Sigmoid colon (tissue), 7 donors: ENCODE measurements around the gene SYNE4. TPM values are rescaled to one million over a fixed set of nuclear protein-coding genes. Genes with fewer than 3 reads are reported as not detected.
"Not testable (repeated sequence)": the region's sequence is repeated elsewhere in the genome, so short reads cannot be mapped to it uniquely, and the experiment has no call there.

Source experiments
- DNase-seq: peaks from one replicate; pipeline ENCODE4 v3.0.0-alpha.2; 2019
- H3K27ac ChIP-seq, 4 donors: fragments of 200-600 bp; sonication (generic); one replicate each; pipeline ENCODE4 v1.5.1; 2016 to 2019; ENCODE audit warnings: mild to moderate bottlenecking in 1 of 4
- H3K27me3 ChIP-seq, 3 donors: fragments of 200-600 bp; sonication (generic); one replicate each; pipeline ENCODE4 v1.5.1; 2019; ENCODE audit warnings: mild to moderate bottlenecking in 1 of 3
- H3K36me3 ChIP-seq, 4 donors: fragments of 200-600 bp; sonication (generic); one replicate each; pipeline ENCODE4 v1.5.1; 2016 to 2019
- H3K4me1 ChIP-seq, 4 donors: fragments of 200-600 bp; sonication (generic); one replicate each; pipeline ENCODE4 v1.5.1; 2017 to 2019
- H3K4me3 ChIP-seq, 4 donors: fragments of 200-600 bp; sonication (generic); one replicate each; pipeline ENCODE4 v1.5.1; 2017 to 2019; ENCODE audit warnings: mild to moderate bottlenecking in 2 of 4, moderate library complexity in 1 of 4
- H3K9me3 ChIP-seq, 4 donors: fragments of 200-600 bp in 3 of 4; sonication (generic) in 3 of 4; one replicate each; pipeline versions ENCODE4 v1.5.1 to v1.6.1; 2013 to 2019
- EP300 ChIP-seq, 4 donors: sonication (generic); formaldehyde crosslinking; IDR thresholded peaks; one replicate each; pipeline ENCODE4 v1.6.1; 2017; ENCODE audit warnings: antibody characterized with exemption in 4 of 4
- POLR2A ChIP-seq, 2 donors: fragments of 450-650 bp; IDR thresholded peaks; one replicate each; pipeline ENCODE4 v1.6.1; 2016; ENCODE audit warnings: antibody characterized with exemption in 2 of 2, mild to moderate bottlenecking in 2 of 2, moderate library complexity in 2 of 2
- POLR2AphosphoS5 ChIP-seq, 4 donors: sonication (generic); formaldehyde crosslinking; IDR thresholded peaks; one replicate each; pipeline ENCODE4 v1.6.1; 2017; ENCODE audit warnings: antibody characterized with exemption in 4 of 4
- WGBS, 2 donors: extraction: QIAGEN DNeasy Blood & Tissue Kit; methylation state at CpG; one replicate each; pipeline ENCODE4 v1.1.7; 2013; 5-methylcytosine and 5-hydroxymethylcytosine counted together
- intact Hi-C: fragments of 100-400 bp; cut with DNase I; formaldehyde crosslinking; loops from one replicate; pipeline ENCODE4 v1.15.1; 2023
- polyA plus RNA-seq, 3 donors: library from polyadenylated mRNA; stranded (reverse); fragments of 200-250 nt; gene quantifications; one replicate each; pipeline ENCODE4 v1.2.3, GENCODE V29; 2013
- small RNA-seq, 3 donors: library from RNA; depleted of rRNA; stranded (forward); fragments of <200 nt; gene quantifications; one replicate each; pipeline ENCODE3, GENCODE V24; 2016
- total RNA-seq, 4 donors: library from RNA; depleted of rRNA; stranded (reverse); fragments of >200 nt; gene quantifications; one replicate each; pipeline ENCODE4 v1.1.0, GENCODE V29; 2016
- TF ChIP-seq, protein P1 (sequence below), 4 experiments: fragments of 450-650 bp in 3 of 4; fragments of 200-600 bp in 1 of 4; IDR thresholded peaks; one replicate each; pipeline ENCODE4 v1.5.1; 2016 to 2019; ENCODE audit warnings: antibody characterized with exemption in 4 of 4, mild to moderate bottlenecking in 3 of 4, moderate library complexity in 2 of 4
- donor health status: healthy with polysubstance abuse.
- donor health status: Bipolar disorder and iron deficiency.
- donor health status: healthy.

The SYNE4 gene
- total and polyA plus RNA-seq, 7 donors: 0.28 to 7.8 (median 0.82) TPM

GRCh38 chr19:35959968-35960320 is 48.7 kb downstream of the SYNE4 start:
- H3K36me3 ChIP-seq: no peaks in the 10 kb centered on the region
- WGBS, 2 donors: 38 to 43% methylated on average over 20 of the region's 20 CpGs
- H3K4me3 ChIP-seq: no peak overlapping the region
- peaks cover 25 to 73% (median 41%) of the 10 kb centered on the region in 3 donors for H3K27me3 ChIP-seq
- TF ChIP-seq POLR2AphosphoS5 (IDR thresholded peaks at IDR 0.05): no peak
- TF ChIP-seq, protein P1, sequence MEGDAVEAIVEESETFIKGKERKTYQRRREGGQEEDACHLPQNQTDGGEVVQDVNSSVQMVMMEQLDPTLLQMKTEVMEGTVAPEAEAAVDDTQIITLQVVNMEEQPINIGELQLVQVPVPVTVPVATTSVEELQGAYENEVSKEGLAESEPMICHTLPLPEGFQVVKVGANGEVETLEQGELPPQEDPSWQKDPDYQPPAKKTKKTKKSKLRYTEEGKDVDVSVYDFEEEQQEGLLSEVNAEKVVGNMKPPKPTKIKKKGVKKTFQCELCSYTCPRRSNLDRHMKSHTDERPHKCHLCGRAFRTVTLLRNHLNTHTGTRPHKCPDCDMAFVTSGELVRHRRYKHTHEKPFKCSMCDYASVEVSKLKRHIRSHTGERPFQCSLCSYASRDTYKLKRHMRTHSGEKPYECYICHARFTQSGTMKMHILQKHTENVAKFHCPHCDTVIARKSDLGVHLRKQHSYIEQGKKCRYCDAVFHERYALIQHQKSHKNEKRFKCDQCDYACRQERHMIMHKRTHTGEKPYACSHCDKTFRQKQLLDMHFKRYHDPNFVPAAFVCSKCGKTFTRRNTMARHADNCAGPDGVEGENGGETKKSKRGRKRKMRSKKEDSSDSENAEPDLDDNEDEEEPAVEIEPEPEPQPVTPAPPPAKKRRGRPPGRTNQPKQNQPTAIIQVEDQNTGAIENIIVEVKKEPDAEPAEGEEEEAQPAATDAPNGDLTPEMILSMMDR (IDR thresholded peaks at IDR 0.05): no peak
- no peak for TF ChIP-seq POLR2A (IDR thresholded peaks at IDR 0.05)
- no peak for TF ChIP-seq EP300 (IDR thresholded peaks at IDR 0.05)
- peaks cover 0 to 11% (median 6%) of the 10 kb centered on the region in 4 donors for H3K4me1 ChIP-seq
- H3K9me3 ChIP-seq: peaks cover 0 to 1% (median 0%) of the 10 kb centered on the region in 4 donors
- intact Hi-C loops: no loop called here
- no peak overlapping the region for H3K27ac ChIP-seq
- no peak for DNase-seq

- Histone ChIP-seq H3K4me3 (no peak overlapping the region), H3K9me3 (peaks cover 0 to 1% (median 0%) of the 10 kb centered on the region in 4 donors), H3K27ac (no peak overlapping the region), H3K36me3 (no peaks in the 10 kb centered on the region), H3K4me1 (peaks cover 0 to 11% (median 6%) of the 10 kb centered on the region in 4 donors), H3K27me3 (peaks cover 25 to 73% (median 41%) of the 10 kb centered on the region in 3 donors)
- DNase-seq: no peak
- intact Hi-C loops: no loop called here
- TF ChIP-seq, protein P1 (IDR thresholded peaks at IDR 0.05): no peak
- TF ChIP-seq POLR2A (IDR thresholded peaks at IDR 0.05): no peak
- no peak for TF ChIP-seq EP300 (IDR thresholded peaks at IDR 0.05)
- no peak for TF ChIP-seq POLR2AphosphoS5 (IDR thresholded peaks at IDR 0.05)
- 13 to 27% methylated on average over 97 of the region's 97 CpGs for WGBS, 2 donors
Observed at GRCh38 chr19:35959040-35959967, 49.3 kb downstream of the SYNE4 start.

DNA sequence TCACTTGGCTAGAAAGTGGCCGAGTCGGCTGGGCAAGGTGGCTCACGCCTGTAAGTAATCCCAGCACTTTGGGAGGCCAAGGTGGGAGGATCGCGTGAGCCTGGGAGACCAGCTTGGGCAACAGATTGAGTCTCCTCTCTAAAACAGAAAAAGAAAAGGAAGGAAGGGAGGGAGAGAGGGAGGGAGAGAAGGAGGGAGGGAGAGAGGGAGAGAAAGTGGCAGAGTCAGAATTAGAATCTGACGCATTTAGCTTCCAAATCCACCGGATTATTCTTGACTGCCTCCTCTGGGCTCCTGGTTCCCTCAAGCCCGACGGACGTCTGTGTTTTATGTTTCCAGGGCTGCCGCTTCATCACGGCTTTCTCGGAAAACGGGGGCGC is 50.0 kb downstream of the SYNE4 start:
- WGBS, 2 donors: 37% methylated on average over 15 of the region's 15 CpGs
- intact Hi-C loops: no loop called here
- H3K4me1 ChIP-seq: peaks cover 0 to 11% (median 6%) of the 10 kb centered on the region in 4 donors
- TF ChIP-seq POLR2A (IDR thresholded peaks at IDR 0.05) (no peak), EP300 (IDR thresholded peaks at IDR 0.05) (no peak), POLR2AphosphoS5 (IDR thresholded peaks at IDR 0.05) (no peak)
- TF ChIP-seq, protein P1 (IDR thresholded peaks at IDR 0.05): no peak
- no peak for DNase-seq
- H3K36me3 ChIP-seq: no peaks in the 10 kb centered on the region
- H3K27ac ChIP-seq: no peak overlapping the region
- H3K4me3 ChIP-seq: no peak overlapping the region
- peaks cover 0 to 1% (median 0%) of the 10 kb centered on the region in 4 donors for H3K9me3 ChIP-seq
- H3K27me3 ChIP-seq: peaks cover 25 to 67% (median 39%) of the 10 kb centered on the region in 3 donors

DNA sequence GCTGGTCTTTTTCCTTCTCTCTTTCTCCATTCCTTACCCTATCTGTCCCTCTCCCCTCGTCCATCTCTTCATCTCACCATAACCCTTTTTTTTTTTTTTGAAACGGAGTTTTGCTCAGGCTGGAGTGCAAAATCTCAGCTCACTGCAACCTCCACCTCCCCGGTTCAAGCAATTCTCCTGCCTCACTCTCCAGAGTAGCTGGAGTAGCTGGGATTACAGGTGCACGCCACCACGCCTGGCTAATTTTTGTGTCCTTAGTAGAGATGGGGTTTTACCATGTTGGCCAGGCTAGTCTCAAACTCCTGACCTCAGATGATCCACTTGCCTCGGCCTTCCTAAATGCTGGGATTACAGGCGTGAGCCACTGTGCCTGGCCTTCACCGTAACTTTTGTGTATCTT is 51.2 kb downstream of the SYNE4 start:
- 78 to 81% methylated on average over 8 of the region's 8 CpGs for WGBS, 2 donors
- Histone ChIP-seq H3K4me1 (peaks cover 0 to 11% (median 6%) of the 10 kb centered on the region in 4 donors), H3K27me3 (peaks cover 22 to 55% (median 35%) of the 10 kb centered on the region in 3 donors)
- H3K9me3 ChIP-seq, H3K36me3 ChIP-seq, H3K4me3 ChIP-seq, H3K27ac ChIP-seq, intact Hi-C loops, DNase-seq: not testable (repeated sequence)

DNA sequence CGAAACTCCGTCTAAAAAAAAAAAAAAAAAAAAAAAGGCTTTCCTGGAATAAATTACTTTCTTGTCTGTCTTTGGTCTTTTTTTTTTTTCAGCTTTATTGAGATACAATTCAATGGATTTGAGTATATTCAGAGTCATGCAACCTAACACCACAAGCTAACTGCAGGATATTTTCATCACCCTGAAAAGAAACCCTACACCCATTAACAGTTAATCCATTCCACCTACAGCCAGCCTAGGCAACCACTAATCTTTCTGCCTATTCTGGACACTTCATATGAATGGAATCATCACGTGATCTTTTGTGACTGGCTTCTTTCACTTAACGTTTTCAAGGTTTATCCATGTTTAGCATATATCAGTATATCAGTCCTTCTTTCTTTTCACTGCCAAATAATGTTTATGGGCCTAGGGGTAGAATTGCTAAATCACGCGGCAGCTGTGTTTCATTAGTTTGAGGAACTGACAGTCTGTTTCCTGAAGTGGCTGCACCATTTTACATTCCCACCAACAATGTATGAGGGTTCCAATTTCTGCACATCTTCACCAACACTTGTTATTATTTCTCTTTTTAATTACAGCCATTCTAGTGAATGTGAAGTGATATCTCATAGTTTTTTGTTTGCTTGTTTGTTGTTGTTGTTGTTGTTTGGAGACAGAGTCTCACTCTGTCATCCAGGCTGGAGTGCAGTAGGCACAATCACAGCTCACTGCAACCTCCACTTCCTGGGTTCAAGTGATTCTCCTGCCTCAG is 52.6 kb downstream of the SYNE4 start:
- TF ChIP-seq EP300 (IDR thresholded peaks at IDR 0.05) (no peak), POLR2A (IDR thresholded peaks at IDR 0.05) (no peak), POLR2AphosphoS5 (IDR thresholded peaks at IDR 0.05) (no peak)
- no peak for DNase-seq
- intact Hi-C loops: no loop called here
- Histone ChIP-seq H3K27me3 (peaks cover 22 to 43% (median 30%) of the 10 kb centered on the region in 3 donors), H3K4me1 (peaks cover 0 to 11% (median 6%) of the 10 kb centered on the region in 4 donors), H3K9me3 (peaks cover 0 to 1% (median 0%) of the 10 kb centered on the region in 4 donors), H3K27ac (no peak overlapping the region), H3K4me3 (no peak overlapping the region), H3K36me3 (no peaks in the 10 kb centered on the region)
- 71 to 77% methylated on average over 6 of the region's 6 CpGs for WGBS, 2 donors

Small RNAs within 50 kb of the gene (small RNA-seq; reads per million reads assigned to genes)
- 0 reads per million in 3 donors for gene AF038458.1

Other genes with a start within 250 kb of the SYNE4 start
- 10 to 100 TPM in 2 of 4 donors, 1 to 10 TPM in 2; 4.4 to 11.9 (median 8.5) TPM for gene ARHGAP33, start 233.2 kb downstream of the SYNE4 start, total RNA-seq
- gene ARHGAP33, start 233.2 kb downstream of the SYNE4 start, polyA plus RNA-seq: 10 to 100 TPM in 1 of 3 donors, 1 to 10 TPM in 1, under 1 TPM in 1; 0.60 to 10.6 (median 1.2) TPM
- not detected for gene PRODH2, start 196.0 kb downstream of the SYNE4 start, total RNA-seq
- gene PRODH2, start 196.0 kb downstream of the SYNE4 start, polyA plus RNA-seq: not detected
- gene NPHS1, start 156.3 kb downstream of the SYNE4 start, total RNA-seq: not detected
- gene NPHS1, start 156.3 kb downstream of the SYNE4 start, polyA plus RNA-seq: under 1 TPM in 2 of 3 donors, not detected in 1; under 0.01 to 0.35 TPM
- under 1 TPM in 1 of 4 donors, not detected in 3; 0.16 TPM for gene KIRREL2, start 151.9 kb downstream of the SYNE4 start, total RNA-seq
- gene KIRREL2, start 151.9 kb downstream of the SYNE4 start, polyA plus RNA-seq: under 1 TPM in 2 of 3 donors, not detected in 1; under 0.01 to 0.34 TPM
- 10 to 100 TPM in 1 of 4 donors, 1 to 10 TPM in 3; 3.6 to 11.3 (median 7.0) TPM for gene APLP1, start 140.2 kb downstream of the SYNE4 start, total RNA-seq
- 1 to 10 TPM in 1 of 3 donors, not detected in 2; 4.4 TPM for gene APLP1, start 140.2 kb downstream of the SYNE4 start, polyA plus RNA-seq
- gene NFKBID, start 108.3 kb downstream of the SYNE4 start, total RNA-seq: 1 to 10 TPM; 2.5 to 7.8 (median 6.6) TPM
- gene NFKBID, start 108.3 kb downstream of the SYNE4 start, polyA plus RNA-seq: 1 to 10 TPM; 1.2 to 9.6 (median 4.4) TPM
- 1 to 10 TPM in 3 of 4 donors, not detected in 1; 3.5 to 5.8 (median 3.9) TPM for gene HCST, start 106.3 kb downstream of the SYNE4 start, total RNA-seq
- 10 to 100 TPM in 2 of 3 donors, 1 to 10 TPM in 1; 2.4 to 36.1 (median 13.9) TPM for gene HCST, start 106.3 kb downstream of the SYNE4 start, polyA plus RNA-seq
- 100 to 1,000 TPM in 3 of 4 donors, 10 to 100 TPM in 1; 71.5 to 172 (median 126) TPM for gene TYROBP, start 100.5 kb downstream of the SYNE4 start, total RNA-seq
- 100 to 1,000 TPM in 2 of 3 donors, 10 to 100 TPM in 1; 95.8 to 211 (median 125) TPM for gene TYROBP, start 100.5 kb downstream of the SYNE4 start, polyA plus RNA-seq
- 1 to 10 TPM; 4.6 to 7.2 (median 6.6) TPM for gene LRFN3, start 72.4 kb downstream of the SYNE4 start, total RNA-seq
- gene LRFN3, start 72.4 kb downstream of the SYNE4 start, polyA plus RNA-seq: 1 to 10 TPM; 5.3 to 9.7 (median 6.0) TPM
- gene SDHAF1, start 13.6 kb downstream of the SYNE4 start, total RNA-seq: 100 to 1,000 TPM in 1 of 4 donors, 10 to 100 TPM in 3; 56.2 to 135 (median 68.9) TPM
- gene SDHAF1, start 13.6 kb downstream of the SYNE4 start, polyA plus RNA-seq: 10 to 100 TPM; 19.2 to 28.2 (median 24.0) TPM
- 10 to 100 TPM; 19.9 to 31.7 (median 26.6) TPM for gene ALKBH6, start 5.4 kb upstream of the SYNE4 start, total RNA-seq
- gene ALKBH6, start 5.4 kb upstream of the SYNE4 start, polyA plus RNA-seq: 10 to 100 TPM; 12.0 to 24.4 (median 12.5) TPM
- 10 to 100 TPM; 22.5 to 53.7 (median 28.3) TPM for gene CLIP3, start 24.1 kb upstream of the SYNE4 start, total RNA-seq
- gene CLIP3, start 24.1 kb upstream of the SYNE4 start, polyA plus RNA-seq: 1 to 10 TPM; 1.2 to 9.7 (median 6.0) TPM
- gene THAP8, start 45.5 kb upstream of the SYNE4 start, total RNA-seq: 10 to 100 TPM; 12.6 to 23.9 (median 18.9) TPM
- gene THAP8, start 45.5 kb upstream of the SYNE4 start, polyA plus RNA-seq: 1 to 10 TPM; 5.8 to 9.0 (median 6.5) TPM
- 1 to 10 TPM in 1 of 4 donors, under 1 TPM in 3; 0.16 to 1.1 (median 0.32) TPM for gene WDR62, start 46.1 kb upstream of the SYNE4 start, total RNA-seq
- gene WDR62, start 46.1 kb upstream of the SYNE4 start, polyA plus RNA-seq: 1 to 10 TPM in 1 of 3 donors, under 1 TPM in 2; under 0.01 to 6.8 (median 0.69) TPM
- gene OVOL3, start 102.3 kb upstream of the SYNE4 start, total RNA-seq: not detected
- not detected for gene OVOL3, start 102.3 kb upstream of the SYNE4 start, polyA plus RNA-seq
- 100 to 1,000 TPM in 1 of 4 donors, 10 to 100 TPM in 3; 39.9 to 118 (median 83.5) TPM for gene POLR2I, start 106.1 kb upstream of the SYNE4 start, total RNA-seq
- gene POLR2I, start 106.1 kb upstream of the SYNE4 start, polyA plus RNA-seq: 10 to 100 TPM; 46.7 to 96.1 (median 52.0) TPM
- gene TBCB, start 106.7 kb upstream of the SYNE4 start, total RNA-seq: 100 to 1,000 TPM; 109 to 162 (median 153) TPM
- 100 to 1,000 TPM; 117 to 133 (median 125) TPM for gene TBCB, start 106.7 kb upstream of the SYNE4 start, polyA plus RNA-seq
- 100 to 1,000 TPM; 101 to 116 (median 104) TPM for gene CAPNS1, start 131.3 kb upstream of the SYNE4 start, total RNA-seq
- gene CAPNS1, start 131.3 kb upstream of the SYNE4 start, polyA plus RNA-seq: 100 to 1,000 TPM; 656 to 938 (median 931) TPM
- gene COX7A1, start 143.6 kb upstream of the SYNE4 start, total RNA-seq: 10 to 100 TPM; 43.0 to 88.5 (median 72.4) TPM
- gene COX7A1, start 143.6 kb upstream of the SYNE4 start, polyA plus RNA-seq: 10 to 100 TPM; 11.3 to 27.0 (median 11.4) TPM
- 1 to 10 TPM; 5.3 to 7.5 (median 6.8) TPM for gene ZNF565, start 205.9 kb upstream of the SYNE4 start, total RNA-seq
- gene ZNF565, start 205.9 kb upstream of the SYNE4 start, polyA plus RNA-seq: 1 to 10 TPM; 2.4 to 4.8 (median 2.5) TPM
- 10 to 100 TPM; 52.1 to 71.7 (median 57.5) TPM for gene ZNF146, start 206.3 kb upstream of the SYNE4 start, total RNA-seq
- gene ZNF146, start 206.3 kb upstream of the SYNE4 start, polyA plus RNA-seq: 10 to 100 TPM; 28.0 to 32.0 (median 30.0) TPM